GM19238 (cell line): ENCODE data around the gene ANKRD13A.
"Not testable (repeated sequence)": the region's sequence is repeated elsewhere in the genome, so short reads cannot be mapped to it uniquely, and the experiment has no call there.

Experiments
- DNase-seq: peaks from one replicate; pipeline ENCODE4 v3.0.0; 2011; ENCODE audit warnings: low spot score; ENCODE audit not compliant: insufficient read length

The ANKRD13A gene

DNA sequence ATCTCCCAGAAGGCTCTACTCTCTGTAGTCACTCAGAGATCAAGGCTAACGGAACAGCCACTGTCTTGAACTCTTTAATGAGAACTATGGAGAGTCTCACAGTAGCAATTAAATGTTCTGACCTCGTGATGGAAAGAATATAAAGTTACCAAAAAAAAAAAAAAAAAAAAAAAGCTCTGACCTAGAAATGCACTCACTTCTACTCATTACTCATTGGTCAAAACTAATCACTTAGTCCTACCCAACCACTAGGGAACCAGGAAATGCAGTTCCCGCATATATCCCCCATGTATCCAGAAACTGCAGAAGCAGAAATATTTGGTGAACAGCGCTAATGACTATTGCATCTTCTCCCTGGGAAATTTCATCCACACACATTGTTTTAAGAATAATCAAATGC is 78.6 kb downstream of the ANKRD13A start:
- no peak for DNase-seq

GRCh38 chr12:110079477-110080400 is 80.5 kb downstream of the ANKRD13A start:
- peak; percentile 55 for DNase-seq

DNA sequence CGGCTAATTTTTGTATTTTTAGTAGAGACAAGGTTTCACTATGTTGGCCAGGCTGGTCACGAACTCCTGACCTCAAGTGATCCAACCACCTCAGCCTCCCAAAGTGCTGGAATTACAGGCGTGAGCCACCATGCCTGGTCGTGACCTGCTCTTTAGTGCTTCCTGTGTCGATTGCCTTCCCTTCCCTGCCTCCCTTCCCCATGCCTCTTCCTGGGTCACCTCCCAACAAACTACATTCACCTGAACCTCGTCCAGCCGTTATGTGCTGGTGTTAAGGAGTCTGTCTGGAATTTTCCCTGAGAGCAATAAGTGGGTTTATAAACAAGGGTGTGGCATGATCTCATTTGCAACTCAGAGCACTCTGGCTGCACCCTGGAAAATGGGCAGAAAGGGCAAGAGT is 81.2 kb downstream of the ANKRD13A start:
- no peak for DNase-seq

DNA sequence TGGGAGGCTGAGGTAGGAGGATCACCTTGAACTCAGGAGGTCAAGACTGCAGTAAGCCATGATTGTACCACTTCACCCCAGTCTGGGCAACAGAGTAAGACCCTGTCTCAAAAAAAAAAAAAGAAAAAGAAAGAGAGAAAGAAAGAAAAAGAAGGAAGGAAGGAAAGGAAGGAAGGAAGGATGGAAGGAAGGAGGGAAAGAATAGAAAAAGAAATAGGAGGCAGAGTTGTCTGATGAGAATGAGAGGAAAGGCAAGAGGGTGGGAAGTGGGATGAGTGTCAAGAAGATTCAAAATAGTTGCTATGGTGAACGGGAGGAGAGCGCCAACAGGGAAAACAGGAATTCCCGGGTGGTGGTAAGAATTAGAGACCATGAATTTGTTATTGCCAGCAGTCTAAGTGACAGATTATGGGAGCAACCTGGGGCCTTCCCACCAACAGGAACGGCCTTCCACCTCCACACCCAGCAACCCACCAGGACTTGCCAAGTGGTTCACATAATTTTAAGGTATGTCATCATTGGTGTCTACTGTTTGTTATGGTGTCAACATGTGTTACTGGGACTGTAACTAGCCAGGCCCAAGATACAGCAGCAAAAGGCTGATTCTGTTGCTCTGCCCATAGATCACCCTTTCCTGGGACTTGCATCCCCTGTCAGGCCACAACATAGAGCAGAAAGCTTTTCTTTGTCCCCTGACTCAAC is 85.2 kb downstream of the ANKRD13A start:
- DNase-seq: no peak

GRCh38 chr12:110088216-110088615 is 89.0 kb downstream of the ANKRD13A start:
- DNase-seq: not testable (repeated sequence)

GRCh38 chr12:110088936-110089335 is 89.7 kb downstream of the ANKRD13A start:
- no peak for DNase-seq
